ENCODE measurements around the gene NLN. TPM values are rescaled to one million over a fixed set of nuclear protein-coding genes. Genes with fewer than 3 reads are reported as not detected.
"Not testable (repeated sequence)": the region's sequence is repeated elsewhere in the genome, so short reads cannot be mapped to it uniquely, and the experiment has no call there.

NLN gene
- total and polyA plus RNA-seq, 11 donors: 1.6 to 28.2 (median 11.6) TPM

GRCh38 chr5:65767565-65767964 lies 45.6 kb downstream of the NLN start:
- Histone ChIP-seq H3K36me3 (no peaks in the 10 kb centered on the region), H3K27ac (no peak overlapping the region), H3K27me3 (no peaks in the 10 kb centered on the region), H3K4me3 (no peak overlapping the region), H3K4me1 (no peaks in the 10 kb centered on the region), H3K9me3 (no peaks in the 10 kb centered on the region)
- ATAC-seq: no peak
- WGBS, 4 donors: 96 to 100% (median 99%) methylated on average over 1 of the region's 1 CpG
- intact Hi-C loops (cut with DNase I): loop anchor here in 6 of 10 donors (10.0 kb wide), 6 partner anchors 157 to 537 kb away; partner anchors contain the start of genes ERBIN (in 1 of the 6) and SREK1 (in 1 of the 6)
- no peak for TF ChIP-seq CTCF (IDR thresholded peaks at IDR 0.05)
- TF ChIP-seq POLR2A (IDR thresholded peaks at IDR 0.05): no peak
- DNase-seq: no peak

GRCh38 chr5:65768723-65769346 lies 46.8 kb downstream of the NLN start:
- TF ChIP-seq POLR2A (IDR thresholded peaks at IDR 0.05) (no peak), CTCF (IDR thresholded peaks at IDR 0.05) (no peak)
- no peak overlapping the region for H3K4me3 ChIP-seq
- no peak for ATAC-seq
- 95 to 100% (median 97%) methylated on average over 7 of the region's 7 CpGs for WGBS, 4 donors
- no peak for DNase-seq
- H3K27me3 ChIP-seq: no peaks in the 10 kb centered on the region
- no peaks in the 10 kb centered on the region for H3K9me3 ChIP-seq
- no peaks in the 10 kb centered on the region for H3K4me1 ChIP-seq
- no peak overlapping the region for H3K27ac ChIP-seq
- no peaks in the 10 kb centered on the region for H3K36me3 ChIP-seq
- intact Hi-C loops (cut with DNase I): loop anchor here in 6 of 10 donors (10.0 kb wide), 6 partner anchors 156 to 536 kb away; partner anchors contain the start of genes ERBIN (in 1 of the 6) and SREK1 (in 1 of the 6)

- H3K4me3 ChIP-seq: no peak overlapping the region
- intact Hi-C loops (cut with DNase I): loop anchor here in 6 of 10 donors (10.0 kb wide), 6 partner anchors 155 to 535 kb away; partner anchors contain the start of genes ERBIN (in 1 of the 6) and SREK1 (in 1 of the 6)
- no peak for TF ChIP-seq POLR2A (IDR thresholded peaks at IDR 0.05)
- TF ChIP-seq CTCF (IDR thresholded peaks at IDR 0.05): no peak
- no peak overlapping the region for H3K27ac ChIP-seq
- no peak for ATAC-seq
- H3K4me1 ChIP-seq: peaks cover 0 to 4% (median 0%) of the 10 kb centered on the region in 12 donors
- H3K36me3 ChIP-seq: no peaks in the 10 kb centered on the region
- no peaks in the 10 kb centered on the region for H3K27me3 ChIP-seq
- no peak for DNase-seq
- 0 to 53% (median 25%) methylated on average over 1 of the region's 1 CpG for WGBS, 4 donors
- no peaks in the 10 kb centered on the region for H3K9me3 ChIP-seq
Observed at GRCh38 chr5:65769539-65769938, 47.5 kb downstream of the NLN start.

GRCh38 chr5:65771266-65771665 lies 49.3 kb downstream of the NLN start:
- WGBS, 4 donors: 89 to 98% (median 95%) methylated on average over 2 of the region's 2 CpGs
- no peak overlapping the region for H3K27ac ChIP-seq
- no peak overlapping the region for H3K4me3 ChIP-seq
- H3K27me3 ChIP-seq: no peaks in the 10 kb centered on the region
- no peak for ATAC-seq
- intact Hi-C loops (cut with DNase I): no loop called here
- TF ChIP-seq POLR2A (IDR thresholded peaks at IDR 0.05) (no peak), CTCF (IDR thresholded peaks at IDR 0.05) (no peak)
- peaks cover 0 to 4% (median 0%) of the 10 kb centered on the region in 12 donors for H3K4me1 ChIP-seq
- DNase-seq: no peak
- H3K9me3 ChIP-seq: no peaks in the 10 kb centered on the region
- no peaks in the 10 kb centered on the region for H3K36me3 ChIP-seq

- H3K36me3 ChIP-seq; H3K4me1 ChIP-seq; ATAC-seq; H3K4me3 ChIP-seq; intact Hi-C loops (cut with DNase I); DNase-seq; H3K9me3 ChIP-seq; H3K27me3 ChIP-seq; H3K27ac ChIP-seq: not testable (repeated sequence)
- WGBS, 4 donors: 97 to 100% (median 99%) methylated on average over 2 of the region's 2 CpGs
Observed at GRCh38 chr5:65772963-65773362, 51.0 kb downstream of the NLN start.
